CD4-positive, alpha-beta T cell treated with Interleukin-10 for 1 hour (primary cell): Measurements from ENCODE around the gene SLC45A1.

Source experiments
- DNase-seq: peaks from one replicate; pipeline ENCODE4 v3.0.0-alpha.2; 2020

The SLC45A1 gene

DNA sequence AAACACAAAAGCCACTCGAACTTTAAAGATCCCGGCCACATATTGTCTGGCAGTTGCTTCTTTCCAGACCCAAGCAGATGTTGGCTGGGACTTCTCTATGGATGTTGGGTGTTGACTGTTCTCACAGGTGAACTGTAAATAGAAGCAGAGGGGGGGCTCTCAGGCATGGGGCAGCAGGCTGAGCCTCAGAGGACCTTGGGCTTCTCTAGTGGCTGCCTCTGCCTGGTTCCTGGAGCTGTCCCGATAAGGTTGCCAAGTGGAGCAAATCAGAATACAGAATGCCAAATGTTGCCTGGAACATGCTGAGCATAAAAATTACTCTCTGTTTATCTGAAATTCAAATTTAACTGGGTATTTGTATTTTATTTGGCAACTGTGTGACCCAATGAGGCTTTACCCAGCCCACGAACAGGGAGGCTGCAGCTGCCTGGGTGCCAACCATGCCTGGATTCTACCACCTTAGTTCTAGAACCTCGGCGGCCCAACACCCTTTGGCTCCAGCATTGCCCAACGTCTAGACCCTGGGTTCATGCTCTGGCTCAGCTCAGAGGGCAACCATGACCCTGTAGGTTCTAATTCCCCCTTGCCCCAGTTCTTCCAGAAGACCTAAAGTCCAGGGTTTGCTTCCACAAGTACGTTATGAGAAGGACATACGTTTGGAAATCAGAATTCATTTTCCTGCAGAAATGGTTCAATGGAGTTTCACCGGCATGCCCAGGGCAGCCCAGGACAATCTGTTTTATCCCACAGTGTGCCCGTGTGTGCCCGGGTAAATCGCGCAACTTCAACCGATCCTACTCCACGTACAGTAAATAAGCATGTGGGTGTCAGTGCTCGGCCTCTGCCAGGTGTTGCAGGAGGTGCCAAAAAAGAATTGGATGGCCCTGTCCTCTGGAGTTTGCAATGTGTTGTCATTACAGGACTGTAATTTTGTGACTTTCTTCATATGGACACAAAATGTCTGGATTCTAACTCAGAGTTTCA lies 5.4 kb upstream of the SLC45A1 start:
- DNase-seq, result no peak

DNA sequence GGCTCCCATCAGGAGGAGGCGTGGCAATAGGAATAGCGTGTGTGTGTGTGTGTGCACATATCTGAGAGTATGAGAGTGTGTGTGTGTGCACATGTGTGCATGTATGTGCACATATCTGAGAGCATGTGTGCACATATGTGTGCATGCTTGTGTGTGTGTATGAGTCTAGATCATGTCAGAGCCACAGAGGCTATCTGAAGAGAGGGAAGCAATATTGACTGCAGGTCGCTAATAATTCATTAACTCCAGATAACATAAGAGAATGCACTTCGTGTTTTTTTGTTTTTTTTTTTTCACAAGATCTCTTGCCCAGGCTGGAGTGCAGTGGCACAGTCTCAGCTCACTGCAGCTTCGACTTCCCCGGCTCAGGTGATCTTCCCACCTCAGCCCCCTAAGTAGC lies 4.7 kb upstream of the SLC45A1 start:
- no peak for DNase-seq

DNA sequence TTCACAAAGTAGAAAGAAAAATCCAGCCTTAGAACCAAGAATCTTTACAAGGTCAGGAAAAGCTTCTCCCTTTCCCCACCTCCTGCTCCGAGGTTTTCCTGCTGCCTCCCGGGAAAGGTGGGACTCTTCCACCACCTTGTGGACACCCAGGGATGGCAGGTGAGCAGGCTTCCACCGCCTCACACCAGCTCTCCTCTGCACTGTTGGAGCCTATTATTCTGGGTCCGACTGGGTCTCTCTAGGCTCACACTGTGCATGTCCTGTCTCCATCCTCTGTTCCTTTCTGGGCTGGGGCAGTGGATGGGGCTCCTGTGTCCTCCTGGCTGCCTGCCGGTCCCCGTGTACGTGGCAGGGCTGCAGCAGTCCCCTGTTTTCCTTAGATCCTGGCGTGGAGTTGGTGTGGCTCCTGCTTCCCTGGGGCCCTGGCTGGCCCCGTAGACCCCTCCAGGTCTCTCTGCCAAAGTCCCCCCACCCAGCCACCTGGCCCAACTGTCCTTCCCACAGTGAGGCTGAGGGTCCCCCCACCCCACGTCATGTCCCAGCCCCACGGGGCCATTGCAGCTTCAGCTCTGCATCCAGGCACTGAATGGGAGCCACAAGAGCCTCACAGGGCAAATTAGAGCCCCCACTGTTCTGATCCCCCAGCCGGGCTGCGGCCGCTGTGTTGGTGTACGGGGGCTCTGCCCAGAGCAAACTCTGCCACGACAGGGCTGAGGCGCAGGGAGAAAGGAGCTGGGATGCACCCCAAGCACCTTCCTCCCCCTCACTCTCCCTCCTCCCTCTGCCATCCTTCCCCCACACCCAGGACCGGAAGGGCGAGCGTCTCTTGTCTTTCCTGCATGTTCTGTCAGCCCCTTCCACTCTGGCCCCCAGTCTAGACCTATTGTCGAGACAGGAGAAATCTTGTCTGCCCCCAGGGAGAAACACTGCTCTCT lies 3.3 kb upstream of the SLC45A1 start:
- peak; percentile 60 for DNase-seq

GRCh38 chr1:8315573-8316475 lies 2.1 kb upstream of the SLC45A1 start:
- no peak for DNase-seq

DNA sequence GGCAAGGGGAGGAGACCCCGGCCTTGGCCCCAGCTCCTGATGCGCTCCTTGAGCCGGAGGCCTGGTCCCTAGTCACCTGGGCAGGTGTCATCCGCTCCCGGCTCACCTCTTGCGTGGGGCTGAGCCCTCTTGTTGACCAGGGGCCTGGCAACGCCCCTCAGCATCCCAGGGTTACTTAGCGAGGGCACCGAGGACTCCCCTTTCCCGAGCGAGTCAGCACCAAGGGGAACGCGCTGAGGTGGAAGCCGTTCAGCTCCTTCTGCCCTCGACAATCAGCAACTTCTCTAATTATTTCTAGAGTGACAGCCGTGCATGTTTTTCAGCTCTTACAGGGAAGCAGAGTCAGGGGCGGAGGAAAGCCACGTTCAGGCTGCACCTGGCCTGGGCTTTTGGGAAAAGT lies 522 bp downstream of the SLC45A1 start:
- DNase-seq, result no peak

DNA sequence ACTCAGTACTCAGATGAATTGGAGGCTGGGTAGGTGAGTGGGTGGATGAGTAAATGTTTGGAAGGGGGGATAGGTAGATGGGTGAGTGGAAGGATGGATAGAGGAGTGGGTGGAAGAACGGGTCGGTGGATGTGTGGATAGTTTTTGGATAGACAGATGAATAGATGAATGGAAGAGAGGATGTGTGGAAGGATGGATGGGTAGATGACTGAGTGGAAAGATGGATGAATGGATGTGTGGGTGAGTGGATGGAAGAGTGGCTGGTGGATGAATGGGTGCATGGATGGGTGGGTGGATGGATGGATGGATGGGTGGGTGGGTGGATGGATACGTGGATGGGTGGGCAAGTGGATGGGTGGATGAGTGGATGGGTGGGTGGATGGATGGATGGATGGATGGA lies 3.7 kb downstream of the SLC45A1 start:
- no peak for DNase-seq

GRCh38 chr1:8323706-8324105 lies 5.8 kb downstream of the SLC45A1 start:
- no peak for DNase-seq

DNA sequence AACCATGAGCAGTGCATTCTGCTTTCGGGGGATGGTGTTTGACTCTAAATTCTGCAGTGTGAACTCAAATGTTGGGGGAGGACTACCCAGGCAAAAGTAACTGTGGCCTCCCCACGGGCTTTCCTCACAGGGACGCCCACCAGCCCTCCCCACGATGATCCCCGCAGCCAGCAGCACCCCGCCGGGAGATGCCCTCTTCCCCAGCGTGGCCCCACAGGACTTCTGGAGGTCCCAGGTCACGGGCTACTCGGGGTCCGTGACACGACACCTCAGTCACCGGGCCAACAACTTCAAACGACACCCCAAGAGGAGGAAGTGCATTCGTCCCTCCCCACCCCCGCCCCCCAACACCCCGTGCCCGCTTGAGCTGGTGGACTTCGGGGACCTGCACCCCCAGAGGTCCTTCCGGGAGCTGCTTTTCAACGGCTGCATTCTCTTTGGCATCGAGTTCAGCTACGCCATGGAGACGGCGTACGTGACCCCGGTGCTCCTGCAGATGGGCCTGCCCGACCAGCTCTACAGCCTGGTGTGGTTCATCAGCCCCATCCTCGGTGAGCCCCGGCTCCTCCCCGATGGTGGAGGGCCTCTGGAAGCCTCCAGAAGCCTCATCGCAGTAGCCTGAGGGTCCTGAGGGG lies 6.4 kb downstream of the SLC45A1 start:
- no peak for DNase-seq

DNA sequence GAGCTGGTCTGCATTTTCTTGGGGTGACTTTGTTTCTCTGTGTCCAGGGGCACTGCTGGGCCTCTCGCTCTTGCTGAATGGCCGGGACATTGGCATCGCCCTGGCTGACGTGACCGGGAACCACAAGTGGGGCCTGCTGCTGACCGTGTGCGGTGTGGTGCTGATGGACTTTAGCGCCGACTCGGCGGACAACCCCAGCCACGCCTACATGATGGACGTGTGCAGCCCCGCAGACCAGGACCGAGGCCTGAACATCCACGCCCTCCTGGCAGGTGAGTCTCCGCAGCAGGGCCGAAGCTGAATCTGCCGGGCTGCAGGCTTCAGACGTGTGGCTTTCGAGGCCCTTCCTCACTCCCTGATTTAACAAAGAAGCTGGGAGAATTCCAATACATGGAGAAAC lies 7.9 kb downstream of the SLC45A1 start:
- no peak for DNase-seq

- DNase-seq, result no peak
Observed at GRCh38 chr1:8326265-8326664, 8.4 kb downstream of the SLC45A1 start.

DNA sequence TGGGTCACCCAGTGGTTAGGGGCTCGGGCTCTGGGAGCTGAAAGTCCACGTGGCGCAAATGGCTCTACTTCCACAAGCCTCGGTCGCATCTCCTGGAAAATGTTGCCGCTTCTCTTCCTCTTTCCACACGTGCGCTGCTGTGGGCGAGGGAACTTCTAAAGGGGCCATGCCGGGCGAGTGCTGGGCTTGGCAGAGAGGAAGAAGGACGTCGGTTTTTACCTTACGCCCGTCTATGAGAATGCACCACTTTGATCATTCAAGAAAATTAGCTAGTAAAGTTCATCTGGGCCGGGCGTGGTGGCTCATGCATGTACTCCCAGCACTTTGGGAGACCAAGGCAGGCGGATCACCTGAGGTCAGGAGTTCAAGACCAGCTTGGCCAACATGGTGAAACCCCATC lies 10.4 kb downstream of the SLC45A1 start:
- DNase-seq, result no peak

- no peak for DNase-seq
Observed at GRCh38 chr1:8329439-8329838, 11.5 kb downstream of the SLC45A1 start.

DNA sequence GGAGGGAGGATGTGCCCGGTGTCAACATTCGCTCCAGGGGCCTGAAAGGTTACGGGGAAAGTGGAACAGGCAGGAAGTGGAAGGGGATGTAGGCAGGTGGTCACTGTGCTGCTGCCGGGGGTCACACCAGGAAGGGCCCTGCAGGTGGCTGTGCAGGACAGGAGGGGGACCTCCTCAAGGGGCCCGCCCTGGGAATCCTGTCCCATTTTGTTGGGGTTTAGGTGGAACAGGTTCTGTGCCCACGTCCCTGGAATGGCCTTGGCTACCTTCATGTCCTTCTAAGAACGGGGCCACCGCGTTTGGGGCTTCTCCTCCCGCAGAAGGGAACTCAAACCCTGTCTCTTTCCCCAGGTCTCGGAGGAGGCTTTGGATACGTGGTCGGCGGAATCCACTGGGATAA lies 11.9 kb downstream of the SLC45A1 start:
- DNase-seq, result no peak

GRCh38 chr1:8330271-8331125 lies 12.6 kb downstream of the SLC45A1 start:
- DNase-seq, result no peak

DNA sequence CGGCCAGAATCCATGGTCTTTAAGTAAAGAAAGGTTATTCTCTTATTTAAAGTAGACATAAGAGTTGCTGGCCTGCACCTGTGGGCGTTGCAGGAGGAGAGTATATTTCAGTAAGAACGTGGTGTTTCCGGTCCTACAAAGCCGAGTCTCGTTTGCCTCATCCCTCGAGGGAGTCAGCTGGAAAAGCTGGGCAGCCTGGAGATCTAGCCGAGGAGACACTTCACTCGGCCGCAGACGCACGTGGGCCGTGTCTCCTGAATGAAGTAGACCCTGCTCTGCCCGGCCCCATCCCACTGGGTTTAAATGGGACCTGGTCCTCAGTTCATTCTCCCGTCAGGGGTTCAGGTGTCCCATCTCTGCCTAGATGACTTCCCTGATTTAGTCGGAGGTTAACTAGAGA lies 14.9 kb downstream of the SLC45A1 start:
- no peak for DNase-seq

DNA sequence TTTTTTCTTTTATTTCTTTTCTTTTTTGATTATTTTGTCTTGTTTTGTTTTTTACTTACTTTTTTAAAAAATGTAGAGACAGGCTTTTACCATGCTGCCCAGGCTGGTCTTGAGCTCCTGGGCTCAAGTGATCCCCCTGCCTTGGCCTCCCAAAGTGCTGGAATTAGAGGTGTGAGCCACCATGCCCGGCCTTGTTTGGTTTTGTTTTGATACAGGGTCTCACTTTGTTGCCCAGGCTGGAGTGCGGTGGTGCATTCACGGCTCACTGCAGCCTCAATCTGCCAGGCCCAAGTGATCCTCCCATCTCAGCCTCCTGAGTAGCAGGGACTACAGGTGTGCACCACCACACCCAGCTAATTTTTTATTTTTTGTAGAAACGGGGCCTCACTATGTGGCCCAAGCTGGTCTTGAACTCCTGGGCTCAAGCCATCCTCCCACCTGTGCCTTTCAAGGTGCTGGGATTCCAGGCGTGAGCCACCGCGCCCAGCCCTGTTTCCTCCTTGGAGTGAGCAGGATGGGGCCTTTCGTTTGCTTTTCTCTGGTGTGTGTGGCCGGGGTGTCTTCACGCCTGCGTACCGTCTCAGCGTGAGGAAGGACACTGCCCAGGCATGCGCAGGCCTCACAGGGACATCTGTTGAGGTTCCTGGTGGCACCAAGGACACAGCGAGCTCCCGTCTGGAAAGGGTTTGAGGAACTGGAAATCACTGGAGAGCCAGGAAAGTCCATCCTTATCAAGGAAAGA lies 15.5 kb downstream of the SLC45A1 start:
- DNase-seq, result no peak

GRCh38 chr1:8334106-8334851 lies 16.4 kb downstream of the SLC45A1 start:
- no peak for DNase-seq

DNA sequence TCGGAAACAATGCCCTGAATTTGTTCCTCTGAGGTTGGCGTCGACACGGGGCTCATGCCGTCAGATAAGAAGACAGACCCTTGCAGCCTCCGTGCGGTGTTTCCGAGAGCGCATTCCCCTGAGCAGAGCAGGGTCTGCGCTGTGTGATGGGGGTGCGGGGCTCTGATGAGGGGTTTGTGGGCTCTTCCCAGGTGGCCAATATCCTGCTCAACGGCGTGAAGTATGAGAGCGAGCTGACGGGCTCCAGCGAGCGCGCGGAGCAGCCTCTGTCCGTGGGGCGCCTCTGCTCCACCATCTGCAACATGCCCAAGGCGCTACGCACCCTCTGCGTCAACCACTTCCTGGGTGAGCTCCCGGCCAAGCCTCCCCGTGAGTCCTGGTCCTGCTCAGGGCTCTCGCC lies 17.3 kb downstream of the SLC45A1 start:
- DNase-seq, result no peak

DNA sequence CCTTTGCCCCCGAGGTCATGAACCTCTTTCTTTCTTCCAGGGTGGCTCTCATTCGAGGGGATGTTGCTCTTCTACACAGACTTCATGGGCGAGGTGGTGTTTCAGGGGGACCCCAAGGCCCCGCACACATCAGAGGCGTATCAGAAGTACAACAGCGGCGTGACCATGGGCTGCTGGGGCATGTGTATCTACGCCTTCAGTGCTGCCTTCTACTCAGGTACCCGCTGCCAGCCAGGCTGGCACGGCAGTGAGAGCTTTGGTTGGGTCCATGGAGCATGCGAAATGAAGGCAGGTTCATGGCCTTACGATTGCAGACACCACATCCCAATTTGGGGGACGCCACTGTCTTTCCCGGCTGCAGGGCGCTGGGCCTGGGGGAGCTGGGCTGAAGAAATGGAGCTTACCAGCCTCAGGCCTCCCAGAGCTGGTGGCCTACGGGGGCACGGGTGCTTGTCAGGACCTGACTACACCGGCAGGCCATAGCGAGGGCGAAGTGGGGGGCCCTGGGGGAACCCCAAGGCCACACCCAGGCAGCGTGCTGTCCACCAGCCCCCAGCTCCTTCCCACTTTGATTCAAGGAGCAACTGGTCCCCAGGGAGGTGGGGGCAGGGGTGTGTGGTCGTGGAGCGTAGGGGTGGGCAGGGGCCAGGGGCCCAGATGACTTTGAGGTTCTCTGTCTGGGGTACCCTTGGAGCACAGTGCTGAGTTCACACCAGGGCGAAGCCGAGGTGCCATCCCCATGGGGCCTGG lies 20.0 kb downstream of the SLC45A1 start:
- DNase-seq, result no peak
